IPS-11a (cell line): ENCODE data around the gene CAPN9.

Experiments
- H3K4me3 ChIP-seq: one replicate; pipeline ENCODE4 v1.5.1; 2013; ENCODE audit warnings: low read depth, low read length, control low read depth

CAPN9 gene

GRCh38 chr1:230745071-230745470 is 2.1 kb upstream of the CAPN9 start:
- H3K4me3 ChIP-seq, result no peak overlapping the region

- no peak overlapping the region for H3K4me3 ChIP-seq
Measured at GRCh38 chr1:230746617-230747016, 571 bp upstream of the CAPN9 start.

- no peak overlapping the region for H3K4me3 ChIP-seq
Measured at GRCh38 chr1:230747890-230748800, 957 bp downstream of the CAPN9 start.

GRCh38 chr1:230749150-230749549 is 2.0 kb downstream of the CAPN9 start:
- H3K4me3 ChIP-seq, result no peak overlapping the region

GRCh38 chr1:230749635-230750034 is 2.4 kb downstream of the CAPN9 start:
- H3K4me3 ChIP-seq, result no peak overlapping the region

GRCh38 chr1:230750576-230750975 is 3.4 kb downstream of the CAPN9 start:
- no peak overlapping the region for H3K4me3 ChIP-seq

- H3K4me3 ChIP-seq, result no peak overlapping the region
Measured at GRCh38 chr1:230750986-230751625, 3.9 kb downstream of the CAPN9 start.

- H3K4me3 ChIP-seq, result no peak overlapping the region
Measured at GRCh38 chr1:230752407-230752806, 5.2 kb downstream of the CAPN9 start.

GRCh38 chr1:230753191-230753585 is 6.0 kb downstream of the CAPN9 start:
- H3K4me3 ChIP-seq, result no peak overlapping the region

GRCh38 chr1:230753586-230754251 is 6.5 kb downstream of the CAPN9 start:
- H3K4me3 ChIP-seq, result no peak overlapping the region

GRCh38 chr1:230754796-230755195 is 7.6 kb downstream of the CAPN9 start:
- no peak overlapping the region for H3K4me3 ChIP-seq

- no peak overlapping the region for H3K4me3 ChIP-seq
Measured at GRCh38 chr1:230757856-230758708, 10.9 kb downstream of the CAPN9 start.

- no peak overlapping the region for H3K4me3 ChIP-seq
Measured at GRCh38 chr1:230758709-230759368, 11.7 kb downstream of the CAPN9 start.

GRCh38 chr1:230759369-230760065 is 12.3 kb downstream of the CAPN9 start:
- H3K4me3 ChIP-seq, result no peak overlapping the region

- no peak overlapping the region for H3K4me3 ChIP-seq
Measured at GRCh38 chr1:230760360-230760827, 13.2 kb downstream of the CAPN9 start.

- H3K4me3 ChIP-seq, result no peak overlapping the region
Measured at GRCh38 chr1:230761443-230762167, 14.4 kb downstream of the CAPN9 start.

GRCh38 chr1:230763927-230764591 is 16.9 kb downstream of the CAPN9 start:
- H3K4me3 ChIP-seq, result no peak overlapping the region

- H3K4me3 ChIP-seq, result no peak overlapping the region
Measured at GRCh38 chr1:230766318-230766717, 19.1 kb downstream of the CAPN9 start.
